Mesendoderm (in vitro differentiated cells): ENCODE measurements around the gene CYSLTR2.
"Not testable (repeated sequence)": the region's sequence is repeated elsewhere in the genome, so short reads cannot be mapped to it uniquely, and the experiment has no call there.

Experiments
- DNase-seq: peaks from one replicate; pipeline ENCODE4 v3.0.0; 2013
- H2AK5ac ChIP-seq: 2 replicates; pipeline ENCODE4 v1.6.1; 2013; ENCODE audit warnings: low read length, inconsistent platforms
- H2BK120ac ChIP-seq: 2 replicates; pipeline ENCODE4 v1.6.1; 2013; ENCODE audit warnings: low read depth, mild to moderate bottlenecking, low read length, moderate library complexity, mixed read lengths
- H2BK15ac ChIP-seq: replicated peaks from 2 replicates; pipeline ENCODE4 v1.6.1; 2013; ENCODE audit warnings: low read depth, mild to moderate bottlenecking, moderate library complexity
- H2BK5ac ChIP-seq: 2 replicates; pipeline ENCODE4 v1.6.1; 2013; ENCODE audit warnings: low read length, inconsistent platforms
- H3K18ac ChIP-seq: 2 replicates; pipeline ENCODE4 v1.6.1; 2013; ENCODE audit warnings: mild to moderate bottlenecking, low read length, mixed read lengths
- H3K23ac ChIP-seq: one replicate; pipeline ENCODE4 v1.6.1; 2013; ENCODE audit warnings: low read length
- H3K27ac ChIP-seq: 2 replicates; pipeline ENCODE4 v1.5.1; 2013; ENCODE audit warnings: low read depth, mild to moderate bottlenecking, inconsistent platforms, low read length, moderate library complexity
- H3K27me3 ChIP-seq: 2 replicates; pipeline ENCODE4 v1.6.1; 2013; ENCODE audit warnings: low read length, control low read depth, mild to moderate bottlenecking, inconsistent platforms; ENCODE audit not compliant: insufficient read depth, poor library complexity
- H3K36me3 ChIP-seq: 2 replicates; pipeline ENCODE4 v1.6.1; 2013; ENCODE audit warnings: low read length, inconsistent platforms; ENCODE audit not compliant: control insufficient read depth, insufficient read depth
- H3K4ac ChIP-seq: one replicate; pipeline ENCODE4 v1.6.1; 2013; ENCODE audit warnings: low read depth, mild to moderate bottlenecking, low read length, moderate library complexity
- H3K4me1 ChIP-seq: 2 replicates; pipeline ENCODE4 v1.6.1; 2013; ENCODE audit warnings: low read depth, low read length, inconsistent platforms; ENCODE audit not compliant: control insufficient read depth
- H3K4me2 ChIP-seq: 2 replicates; pipeline ENCODE4 v1.6.1; 2013; ENCODE audit warnings: low read length
- H3K4me3 ChIP-seq: 2 replicates; pipeline ENCODE4 v1.5.1; 2013; ENCODE audit warnings: mild to moderate bottlenecking, low read length
- H3K56ac ChIP-seq: one replicate; pipeline ENCODE4 v1.6.1; 2013; ENCODE audit warnings: low read length
- H3K79me1 ChIP-seq: 2 replicates; pipeline ENCODE4 v1.6.1; 2013; ENCODE audit warnings: low read length, inconsistent platforms
- H3K79me2 ChIP-seq: 2 replicates; pipeline ENCODE4 v1.6.1; 2013; ENCODE audit warnings: mild to moderate bottlenecking, low read length; ENCODE audit not compliant: control insufficient read depth, insufficient read depth
- H3K9ac ChIP-seq: 2 replicates; pipeline ENCODE4 v1.6.1; 2013; ENCODE audit warnings: low read length, inconsistent platforms
- H4K5ac ChIP-seq: one replicate; pipeline ENCODE4 v1.6.1; 2013; ENCODE audit warnings: low read length
- H4K8ac ChIP-seq: one replicate; pipeline ENCODE4 v1.6.1; 2013; ENCODE audit warnings: low read depth, mild to moderate bottlenecking, control low read depth, low read length, moderate library complexity
- WGBS: extraction: QIAGEN DNeasy Blood & Tissue Kit; methylation state at CpG from one replicate; pipeline ENCODE4 v1.1.7; 2013; ENCODE audit warnings: low lambda C conversion rate, missing lambda C conversion rate; ENCODE audit not compliant: insufficient coverage; ENCODE audit errors: extremely low coverage; 5-methylcytosine and 5-hydroxymethylcytosine counted together

Gene CYSLTR2

GRCh38 chr13:48671421-48671820, 17.7 kb downstream of the CYSLTR2 start:
- H2BK15ac ChIP-seq, H3K4ac ChIP-seq, H3K4me3 ChIP-seq, H3K9ac ChIP-seq, H3K79me1 ChIP-seq, H3K56ac ChIP-seq, H3K36me3 ChIP-seq, DNase-seq, H3K27me3 ChIP-seq, H3K27ac ChIP-seq, H3K4me2 ChIP-seq, H2BK5ac ChIP-seq, H2AK5ac ChIP-seq, H3K23ac ChIP-seq, H3K4me1 ChIP-seq, H3K79me2 ChIP-seq, H4K5ac ChIP-seq, H2BK120ac ChIP-seq, H3K18ac ChIP-seq, H4K8ac ChIP-seq: not testable (repeated sequence)
- WGBS = no CpG with 5 or more reads among the region's 2 CpGs

- H3K9ac ChIP-seq = no peak overlapping the region
Observed at GRCh38 chr13:48675247-48675646, 21.5 kb downstream of the CYSLTR2 start.

GRCh38 chr13:48678316-48678715, 24.6 kb downstream of the CYSLTR2 start:
- Histone ChIP-seq H3K4me1 (no peaks in the 10 kb centered on the region), H3K27me3 (no peaks in the 10 kb centered on the region), H3K56ac (no peak overlapping the region), H2BK15ac (no peak overlapping the region), H3K79me1 (no peaks in the 10 kb centered on the region), H2AK5ac (no peak overlapping the region), H3K4ac (no peak overlapping the region), H3K4me2 (no peak overlapping the region), H3K4me3 (no peak overlapping the region), H3K18ac (no peak overlapping the region), H4K8ac (no peak overlapping the region), H3K36me3 (no peaks in the 10 kb centered on the region), H4K5ac (no peak overlapping the region), H3K79me2 (no peaks in the 10 kb centered on the region), H3K23ac (no peak overlapping the region), H3K27ac (no peak overlapping the region), H2BK5ac (no peak overlapping the region), H2BK120ac (no peak overlapping the region), H3K9ac (no peak overlapping the region)
- peak; percentile 51 for DNase-seq
- no CpG with 5 or more reads among the region's 3 CpGs for WGBS

More at GRCh38 chr13:48675247-48675646, 21.5 kb downstream of the CYSLTR2 start:
- no peak for DNase-seq
- Histone ChIP-seq H3K18ac (no peak overlapping the region), H4K5ac (no peak overlapping the region), H3K56ac (no peak overlapping the region), H3K79me1 (no peaks in the 10 kb centered on the region), H3K27me3 (no peaks in the 10 kb centered on the region), H2BK120ac (no peak overlapping the region), H3K4me3 (no peak overlapping the region), H3K36me3 (no peaks in the 10 kb centered on the region), H3K27ac (no peak overlapping the region), H4K8ac (no peak overlapping the region), H3K4ac (no peak overlapping the region), H3K23ac (no peak overlapping the region), H3K79me2 (no peaks in the 10 kb centered on the region), H3K4me2 (no peak overlapping the region), H2BK5ac (no peak overlapping the region), H3K4me1 (no peaks in the 10 kb centered on the region), H2AK5ac (no peak overlapping the region), H2BK15ac (no peak overlapping the region)
- no CpG with 5 or more reads among the region's 1 CpG for WGBS

GRCh38 chr13:48679941-48680680, 26.4 kb downstream of the CYSLTR2 start:
- H3K56ac ChIP-seq = no peak overlapping the region
- DNase-seq = no peak
- no peak overlapping the region for H3K18ac ChIP-seq
- H3K79me1 ChIP-seq = no peaks in the 10 kb centered on the region
- H2AK5ac ChIP-seq = no peak overlapping the region
- H3K4me1 ChIP-seq = no peaks in the 10 kb centered on the region
- no peak overlapping the region for H3K4me3 ChIP-seq
- H3K4me2 ChIP-seq = no peak overlapping the region
- H4K8ac ChIP-seq = no peak overlapping the region
- H4K5ac ChIP-seq = no peak overlapping the region
- H2BK120ac ChIP-seq = no peak overlapping the region
- H3K23ac ChIP-seq = no peak overlapping the region
- H3K27ac ChIP-seq = no peak overlapping the region
- no peaks in the 10 kb centered on the region for H3K79me2 ChIP-seq
- H3K9ac ChIP-seq = no peak overlapping the region
- no peak overlapping the region for H2BK5ac ChIP-seq
- H2BK15ac ChIP-seq = no peak overlapping the region
- H3K27me3 ChIP-seq = no peaks in the 10 kb centered on the region
- no peaks in the 10 kb centered on the region for H3K36me3 ChIP-seq
- H3K4ac ChIP-seq = no peak overlapping the region
- WGBS = no CpG with 5 or more reads among the region's 10 CpGs

GRCh38 chr13:48680756-48681392, 27.1 kb downstream of the CYSLTR2 start:
- no peaks in the 10 kb centered on the region for H3K79me2 ChIP-seq
- H3K4ac ChIP-seq = no peak overlapping the region
- no peak overlapping the region for H3K9ac ChIP-seq
- WGBS = no CpG with 5 or more reads among the region's 6 CpGs
- H3K4me1 ChIP-seq = no peaks in the 10 kb centered on the region
- H3K27me3 ChIP-seq = no peaks in the 10 kb centered on the region
- no peak overlapping the region for H3K18ac ChIP-seq
- no peak overlapping the region for H3K27ac ChIP-seq
- no peak overlapping the region for H4K8ac ChIP-seq
- H3K36me3 ChIP-seq = no peaks in the 10 kb centered on the region
- H2BK120ac ChIP-seq = no peak overlapping the region
- no peak overlapping the region for H3K4me2 ChIP-seq
- H3K23ac ChIP-seq = no peak overlapping the region
- no peak overlapping the region for H3K4me3 ChIP-seq
- H3K79me1 ChIP-seq = no peaks in the 10 kb centered on the region
- no peak for DNase-seq
- H3K56ac ChIP-seq = no peak overlapping the region
- H2BK15ac ChIP-seq = no peak overlapping the region
- no peak overlapping the region for H4K5ac ChIP-seq
- no peak overlapping the region for H2BK5ac ChIP-seq
- no peak overlapping the region for H2AK5ac ChIP-seq
